NCI-H524 treated with DMSO at 0.1 percent for 48 hours (cell line): ENCODE results near the gene STARD9.
"Not testable (repeated sequence)": the region's sequence is repeated elsewhere in the genome, so short reads cannot be mapped to it uniquely, and the experiment has no call there.

Source experiments
- DNase-seq: peaks from one replicate; lab custom pipeline; 2025; lab: John Stamatoyannopoulos, UW

Gene STARD9

GRCh38 chr15:42590619-42591237, 15.3 kb downstream of the STARD9 start:
- no peak for DNase-seq

- DNase-seq = no peak
Observed at GRCh38 chr15:42591238-42591934, 16.0 kb downstream of the STARD9 start.

GRCh38 chr15:42592716-42593115, 17.3 kb downstream of the STARD9 start:
- DNase-seq = no peak

- no peak for DNase-seq
Observed at GRCh38 chr15:42593143-42593542, 17.7 kb downstream of the STARD9 start.

GRCh38 chr15:42594095-42594494, 18.7 kb downstream of the STARD9 start:
- DNase-seq = no peak

- DNase-seq = no peak
Observed at GRCh38 chr15:42595626-42596240, 20.3 kb downstream of the STARD9 start.

GRCh38 chr15:42601316-42601715, 25.9 kb downstream of the STARD9 start:
- DNase-seq = not testable (repeated sequence)

- DNase-seq = no peak
Observed at GRCh38 chr15:42602501-42602900, 27.1 kb downstream of the STARD9 start.

- no peak for DNase-seq
Observed at GRCh38 chr15:42603978-42604377, 28.6 kb downstream of the STARD9 start.

GRCh38 chr15:42604894-42605744, 29.7 kb downstream of the STARD9 start:
- peak; percentile 98 for DNase-seq

- no peak for DNase-seq
Observed at GRCh38 chr15:42605796-42606195, 30.4 kb downstream of the STARD9 start.

GRCh38 chr15:42608110-42608531, 32.7 kb downstream of the STARD9 start:
- no peak for DNase-seq

- DNase-seq = no peak
Observed at GRCh38 chr15:42608752-42609488, 33.5 kb downstream of the STARD9 start.

GRCh38 chr15:42611532-42611931, 36.1 kb downstream of the STARD9 start:
- no peak for DNase-seq

GRCh38 chr15:42612367-42612912, 37.0 kb downstream of the STARD9 start:
- no peak for DNase-seq

- DNase-seq = no peak
Observed at GRCh38 chr15:42616107-42616506, 40.7 kb downstream of the STARD9 start.

GRCh38 chr15:42619656-42620371, 44.4 kb downstream of the STARD9 start:
- no peak for DNase-seq

- no peak for DNase-seq
Observed at GRCh38 chr15:42621386-42621785, 46.0 kb downstream of the STARD9 start.

- DNase-seq = no peak
Observed at GRCh38 chr15:42621996-42622925, 46.9 kb downstream of the STARD9 start.

- DNase-seq = no peak
Observed at GRCh38 chr15:42623951-42624350, 48.5 kb downstream of the STARD9 start.
